ENCODE results near the gene SLU7. TPM values are rescaled to one million over a fixed set of nuclear protein-coding genes. Genes with fewer than 3 reads are reported as not detected.

Gene SLU7
- total RNA-seq, 1 donor from 2014 or later = 55.1 TPM

DNA sequence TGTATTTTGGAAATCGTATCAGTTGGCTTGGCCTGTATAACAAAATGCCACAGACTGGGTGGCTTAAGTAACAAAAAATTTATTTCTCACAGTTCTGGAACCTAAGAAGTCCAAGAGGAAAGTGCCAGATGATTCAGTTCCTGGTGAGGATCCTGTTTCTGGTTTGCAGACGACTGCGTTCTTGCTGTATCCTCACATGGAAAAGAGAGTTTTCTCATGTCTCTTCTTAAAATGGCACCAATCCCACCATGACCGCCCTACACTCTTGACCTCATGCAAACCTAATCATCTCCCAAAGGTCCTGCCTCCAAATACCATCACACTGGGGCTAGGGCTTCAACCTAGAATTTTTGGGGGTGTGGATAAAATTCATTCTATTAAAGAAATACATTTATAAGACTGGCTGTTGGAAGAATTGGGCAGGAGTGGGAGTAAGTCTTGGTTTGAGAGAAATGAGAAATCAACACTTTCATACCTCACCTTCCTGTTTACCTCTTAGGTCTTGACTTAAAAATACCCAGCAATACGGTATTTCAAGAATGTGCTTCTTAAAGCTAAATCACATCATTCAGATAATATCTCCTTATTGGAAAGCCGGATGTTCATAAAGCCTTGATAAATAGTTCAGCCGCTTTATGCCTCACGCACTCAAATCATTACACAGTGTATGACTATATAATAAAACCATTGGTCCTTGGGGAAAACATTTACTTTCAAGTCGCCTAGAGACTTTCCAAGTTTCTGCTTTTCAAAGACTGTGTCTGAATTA, 31.5 kb upstream of the SLU7 start:
- no peaks in the 10 kb centered on the region for H3K9me3 ChIP-seq
- TF ChIP-seq, protein P1, sequence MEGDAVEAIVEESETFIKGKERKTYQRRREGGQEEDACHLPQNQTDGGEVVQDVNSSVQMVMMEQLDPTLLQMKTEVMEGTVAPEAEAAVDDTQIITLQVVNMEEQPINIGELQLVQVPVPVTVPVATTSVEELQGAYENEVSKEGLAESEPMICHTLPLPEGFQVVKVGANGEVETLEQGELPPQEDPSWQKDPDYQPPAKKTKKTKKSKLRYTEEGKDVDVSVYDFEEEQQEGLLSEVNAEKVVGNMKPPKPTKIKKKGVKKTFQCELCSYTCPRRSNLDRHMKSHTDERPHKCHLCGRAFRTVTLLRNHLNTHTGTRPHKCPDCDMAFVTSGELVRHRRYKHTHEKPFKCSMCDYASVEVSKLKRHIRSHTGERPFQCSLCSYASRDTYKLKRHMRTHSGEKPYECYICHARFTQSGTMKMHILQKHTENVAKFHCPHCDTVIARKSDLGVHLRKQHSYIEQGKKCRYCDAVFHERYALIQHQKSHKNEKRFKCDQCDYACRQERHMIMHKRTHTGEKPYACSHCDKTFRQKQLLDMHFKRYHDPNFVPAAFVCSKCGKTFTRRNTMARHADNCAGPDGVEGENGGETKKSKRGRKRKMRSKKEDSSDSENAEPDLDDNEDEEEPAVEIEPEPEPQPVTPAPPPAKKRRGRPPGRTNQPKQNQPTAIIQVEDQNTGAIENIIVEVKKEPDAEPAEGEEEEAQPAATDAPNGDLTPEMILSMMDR (IDR thresholded peaks at IDR 0.05) = no peak
- DNase-seq (no peak), ATAC-seq (no peak)
- H3K27ac ChIP-seq = no peak overlapping the region
- intact Hi-C loops (cut with DNase I) = no loop called here
- peaks cover 6% of the 10 kb centered on the region for H3K4me1 ChIP-seq
- H3K27me3 ChIP-seq (ENCODE audit: low read depth) = no peaks in the 10 kb centered on the region
- no peak overlapping the region for H3K4me3 ChIP-seq
- no peaks in the 10 kb centered on the region for H3K36me3 ChIP-seq

DNA sequence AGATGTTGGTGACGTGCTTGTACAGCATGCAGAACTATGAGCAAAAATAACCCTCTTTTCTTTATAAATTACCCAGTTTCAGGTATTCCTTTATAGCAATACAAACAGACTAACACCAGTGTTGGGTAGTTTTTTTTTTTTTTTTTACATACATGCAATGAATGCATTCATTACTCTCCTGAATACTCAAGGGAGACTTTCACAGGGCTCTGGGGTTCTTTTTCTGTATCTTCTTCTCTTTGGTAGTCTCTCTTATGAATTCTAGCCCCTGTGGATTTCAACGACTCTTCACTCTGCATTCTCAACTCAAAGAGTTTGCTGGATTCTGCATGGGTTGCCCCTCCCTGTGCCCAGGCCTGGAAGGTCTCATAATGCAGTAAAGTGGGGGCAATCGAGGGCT, 30.6 kb upstream of the SLU7 start:
- peaks cover 6% of the 10 kb centered on the region for H3K4me1 ChIP-seq
- H3K36me3 ChIP-seq = no peaks in the 10 kb centered on the region
- no peaks in the 10 kb centered on the region for H3K27me3 ChIP-seq (ENCODE audit: low read depth)
- ATAC-seq (no peak), DNase-seq (no peak)
- H3K27ac ChIP-seq = no peak overlapping the region
- H3K9me3 ChIP-seq = no peaks in the 10 kb centered on the region
- no peak overlapping the region for H3K4me3 ChIP-seq
- intact Hi-C loops (cut with DNase I) = no loop called here
- TF ChIP-seq, protein P1 (IDR thresholded peaks at IDR 0.05) = no peak

DNA sequence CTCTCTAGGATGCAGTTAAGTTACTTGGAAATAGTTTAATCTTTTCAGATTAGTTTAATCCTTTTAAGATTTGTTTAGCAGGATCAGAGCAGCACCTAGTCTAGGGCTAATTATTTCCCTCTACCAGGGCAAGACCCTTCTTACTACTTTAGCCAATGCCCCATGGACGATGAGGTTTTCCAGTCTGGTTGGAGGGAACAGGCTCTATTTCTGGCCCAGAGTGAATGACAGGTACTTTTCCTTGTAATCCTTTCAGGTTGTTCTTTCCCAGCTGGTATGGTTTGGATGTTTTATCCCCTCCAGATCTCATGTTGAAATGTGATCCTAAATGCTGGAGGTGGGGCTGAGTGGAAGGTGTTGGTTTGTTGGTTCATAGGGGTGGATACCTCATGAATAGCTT, 30.0 kb upstream of the SLU7 start:
- Histone ChIP-seq H3K27me3 (ENCODE audit: low read depth) (no peaks in the 10 kb centered on the region), H3K27ac (no peak overlapping the region), H3K4me1 (peaks cover 6% of the 10 kb centered on the region), H3K4me3 (no peak overlapping the region), H3K36me3 (no peaks in the 10 kb centered on the region), H3K9me3 (no peaks in the 10 kb centered on the region)
- ATAC-seq (no peak), DNase-seq (no peak)
- intact Hi-C loops (cut with DNase I) = no loop called here
- TF ChIP-seq, protein P1 (IDR thresholded peaks at IDR 0.05) = no peak

DNA sequence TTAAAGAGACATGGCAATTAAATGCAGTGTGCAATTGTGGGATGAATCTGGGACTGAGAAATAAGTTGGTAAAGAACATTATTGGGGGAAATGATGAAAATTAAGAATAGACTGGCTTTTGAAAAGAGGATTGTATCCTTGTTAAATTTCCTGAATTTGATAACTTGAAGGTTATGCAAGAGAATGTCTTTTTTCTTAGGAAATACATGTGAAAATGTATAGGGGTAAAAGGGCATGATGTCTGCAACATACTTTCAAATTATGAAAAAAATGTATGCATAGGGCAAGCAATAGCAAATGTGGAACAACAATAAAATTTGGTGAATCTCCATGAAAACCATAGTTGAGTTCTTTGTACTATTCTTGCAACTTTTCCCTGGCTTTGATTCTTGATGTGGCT, 26.9 kb upstream of the SLU7 start:
- no peak for DNase-seq
- H3K4me3 ChIP-seq = no peak overlapping the region
- no peak overlapping the region for H3K27ac ChIP-seq
- ATAC-seq = no peak
- intact Hi-C loops (cut with DNase I) = no loop called here
- H3K4me1 ChIP-seq = no peaks in the 10 kb centered on the region
- TF ChIP-seq, protein P1 (IDR thresholded peaks at IDR 0.05) = no peak
- no peaks in the 10 kb centered on the region for H3K36me3 ChIP-seq
- H3K27me3 ChIP-seq (ENCODE audit: low read depth) = no peaks in the 10 kb centered on the region
- H3K9me3 ChIP-seq = no peaks in the 10 kb centered on the region

DNA sequence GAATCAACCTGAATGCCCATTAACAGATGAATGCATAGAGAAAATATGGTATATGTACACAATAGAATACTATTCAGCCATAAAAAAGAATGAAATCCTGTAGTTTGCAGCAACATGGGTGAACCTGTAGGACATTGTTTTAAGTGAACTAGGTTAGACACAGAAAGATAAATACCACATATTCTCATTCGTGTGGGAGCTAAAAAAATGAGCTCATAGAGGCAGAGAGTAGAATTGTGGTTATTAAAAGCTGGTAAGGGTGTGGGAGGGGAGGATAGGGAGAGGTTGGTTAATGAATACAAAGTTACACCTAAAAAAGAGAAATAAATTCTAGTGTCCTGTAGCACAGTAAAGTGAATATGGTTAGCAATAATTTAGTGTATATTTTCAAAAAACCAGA, 26.3 kb upstream of the SLU7 start:
- ATAC-seq (no peak), DNase-seq (no peak)
- Histone ChIP-seq H3K27ac (no peak overlapping the region), H3K9me3 (no peaks in the 10 kb centered on the region), H3K27me3 (ENCODE audit: low read depth) (no peaks in the 10 kb centered on the region), H3K36me3 (no peaks in the 10 kb centered on the region), H3K4me3 (no peak overlapping the region), H3K4me1 (no peaks in the 10 kb centered on the region)
- intact Hi-C loops (cut with DNase I) = no loop called here
- TF ChIP-seq, protein P1 (IDR thresholded peaks at IDR 0.05) = no peak
